Muscle layer of colon (tissue), 2 donors: ENCODE data around the gene SLC16A14.

Experiments
- H3K27ac ChIP-seq: one replicate; pipeline ENCODE4 v1.7.0; 2013; ENCODE audit warnings: low read depth, mild to moderate bottlenecking, low read length, moderate library complexity
- H3K27me3 ChIP-seq, 2 donors: one replicate each; pipeline ENCODE4 v1.7.0; 2013; ENCODE audit warnings: low read length in 2 of 2, mild to moderate bottlenecking in 2 of 2; ENCODE audit not compliant: insufficient read depth in 2 of 2, control insufficient read depth in 1 of 2
- H3K36me3 ChIP-seq: one replicate; pipeline ENCODE4 v1.7.0; 2013; ENCODE audit warnings: mild to moderate bottlenecking, low read length; ENCODE audit not compliant: insufficient read depth
- H3K4me1 ChIP-seq: one replicate; pipeline ENCODE4 v1.7.0; 2013; ENCODE audit warnings: mild to moderate bottlenecking, low read length; ENCODE audit not compliant: insufficient read depth
- H3K4me3 ChIP-seq, 2 donors: one replicate each; pipeline ENCODE4 v1.7.0; 2013; ENCODE audit warnings: low read length in 2 of 2, low read depth in 1 of 2, mild to moderate bottlenecking in 1 of 2, moderate library complexity in 1 of 2
- H3K9ac ChIP-seq: one replicate; pipeline ENCODE4 v1.7.0; 2013; ENCODE audit warnings: low read length
- H3K9me3 ChIP-seq: one replicate; pipeline ENCODE4 v1.7.0; 2013; ENCODE audit warnings: mild to moderate bottlenecking, low read length
- donor health status: abdominal sarcoma.
- donor health status: Adenocarcinoma of cecum.

The SLC16A14 gene

GRCh38 chr2:229996320-229996719 is 72.4 kb downstream of the SLC16A14 start:
- H3K4me1 ChIP-seq = no peaks in the 10 kb centered on the region
- H3K27me3 ChIP-seq = no peaks in the 10 kb centered on the region
- H3K9me3 ChIP-seq = no peaks in the 10 kb centered on the region
- no peaks in the 10 kb centered on the region for H3K36me3 ChIP-seq
- H3K9ac ChIP-seq = no peak overlapping the region
- H3K4me3 ChIP-seq = no peak overlapping the region
- H3K27ac ChIP-seq = no peak overlapping the region

GRCh38 chr2:229993236-229993635 is 75.5 kb downstream of the SLC16A14 start:
- no peaks in the 10 kb centered on the region for H3K36me3 ChIP-seq
- no peaks in the 10 kb centered on the region for H3K27me3 ChIP-seq
- no peaks in the 10 kb centered on the region for H3K4me1 ChIP-seq
- H3K9ac ChIP-seq = no peak overlapping the region
- H3K9me3 ChIP-seq = no peaks in the 10 kb centered on the region
- no peak overlapping the region for H3K27ac ChIP-seq
- H3K4me3 ChIP-seq = no peak overlapping the region
